ENCODE measurements around the gene KIFC1. TPM values are rescaled to one million over a fixed set of nuclear protein-coding genes. Genes with fewer than 3 reads are reported as not detected.

The KIFC1 gene
- total and polyA plus RNA-seq, 9 of the 15 experiments (the other 6 are each of a cell fraction or from before 2014, with no cell fraction given) = 1.3 to 95.2 (median 76.9) TPM

DNA sequence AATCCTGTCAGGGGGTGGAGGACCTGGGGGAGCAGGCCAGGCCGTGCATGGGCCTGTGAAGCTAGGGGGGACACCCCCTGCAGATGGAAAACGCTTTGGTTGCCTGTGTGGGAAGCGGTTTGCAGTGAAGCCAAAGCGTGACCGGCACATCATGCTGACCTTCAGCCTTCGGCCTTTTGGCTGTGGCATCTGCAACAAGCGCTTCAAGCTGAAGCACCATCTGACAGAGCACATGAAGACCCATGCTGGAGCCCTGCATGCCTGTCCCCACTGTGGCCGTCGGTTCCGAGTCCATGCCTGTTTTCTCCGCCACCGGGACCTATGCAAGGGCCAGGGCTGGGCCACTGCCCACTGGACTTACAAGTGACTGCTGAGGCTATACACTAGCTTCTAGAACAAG, 64.5 kb downstream of the KIFC1 start:
- no peak overlapping the region for H3K4me3 ChIP-seq
- no peak overlapping the region for H3K27ac ChIP-seq (ENCODE audit: extremely low read depth, low read depth, low read length)
- no TSS peak for BruUV-seq (replicated peaks)
- no peaks in the 10 kb centered on the region for H4K20me1 ChIP-seq (replicated peaks; ENCODE audit: control insufficient read depth, insufficient read depth, low read length)
- H2AFZ ChIP-seq (ENCODE audit: low read depth, low read length) = no peak overlapping the region
- DNase-seq (ENCODE audit: extremely low read depth in 1 of 4, low spot score in 3 of 4) (no peak), FAIRE-seq (no peak), ATAC-seq (no peak)
- CTCF ChIA-PET (ENCODE audit: low intra/inter-chr PET ratio) = no interaction called here
- peaks cover 35% of the 10 kb centered on the region for H3K79me2 ChIP-seq (ENCODE audit: control insufficient read depth, insufficient read depth, low read length)
- intact Hi-C loops (cut with micrococcal nuclease) (no loop called here), in situ Hi-C loops (cut with MboI) (no loop called here)
- H3K9ac ChIP-seq (ENCODE audit: insufficient read depth in 1 of 2, low read depth in 2 of 2, low read length in 2 of 2) = peak overlapping the region in 1 of 2 experiments; percentile 95; a peak in 2 of 4 replicates
- H3K9me3 ChIP-seq (replicated peaks; ENCODE audit: control insufficient read depth, insufficient read depth, low read depth, low read length) = no peaks in the 10 kb centered on the region
- no peaks in the 10 kb centered on the region for H3K9me1 ChIP-seq (ENCODE audit: control insufficient read depth, insufficient read depth, low read length)
- H3K4me1 ChIP-seq (replicated peaks in 1 of 2; ENCODE audit: control insufficient read depth in 2 of 2, insufficient read depth in 2 of 2, low read length in 2 of 2) = peaks cover 16 to 20% of the 10 kb centered on the region in 2 experiments
- POLR2A ChIA-PET = no interaction called here
- H3K4me2 ChIP-seq (ENCODE audit: insufficient read depth, low read length) = no peak overlapping the region; the same call in 1 of the 2 replicates
- no peaks in the 10 kb centered on the region for H3K27me3 ChIP-seq (ENCODE audit: control insufficient read depth in 2 of 2, insufficient read depth in 2 of 2, low read length in 2 of 2)
- 97% methylated on average over 12 of the region's 12 CpGs for WGBS (ENCODE audit: insufficient coverage, low coverage, missing lambda C conversion rate)
- peaks cover 27% of the 10 kb centered on the region for H3K36me3 ChIP-seq (ENCODE audit: control insufficient read depth, insufficient read depth, low read length)
- no peak for TF ChIP-seq ELK3 (CRISPR knock-in tag; IDR thresholded peaks at IDR 0.05)
- TF ChIP-seq, protein P1, sequence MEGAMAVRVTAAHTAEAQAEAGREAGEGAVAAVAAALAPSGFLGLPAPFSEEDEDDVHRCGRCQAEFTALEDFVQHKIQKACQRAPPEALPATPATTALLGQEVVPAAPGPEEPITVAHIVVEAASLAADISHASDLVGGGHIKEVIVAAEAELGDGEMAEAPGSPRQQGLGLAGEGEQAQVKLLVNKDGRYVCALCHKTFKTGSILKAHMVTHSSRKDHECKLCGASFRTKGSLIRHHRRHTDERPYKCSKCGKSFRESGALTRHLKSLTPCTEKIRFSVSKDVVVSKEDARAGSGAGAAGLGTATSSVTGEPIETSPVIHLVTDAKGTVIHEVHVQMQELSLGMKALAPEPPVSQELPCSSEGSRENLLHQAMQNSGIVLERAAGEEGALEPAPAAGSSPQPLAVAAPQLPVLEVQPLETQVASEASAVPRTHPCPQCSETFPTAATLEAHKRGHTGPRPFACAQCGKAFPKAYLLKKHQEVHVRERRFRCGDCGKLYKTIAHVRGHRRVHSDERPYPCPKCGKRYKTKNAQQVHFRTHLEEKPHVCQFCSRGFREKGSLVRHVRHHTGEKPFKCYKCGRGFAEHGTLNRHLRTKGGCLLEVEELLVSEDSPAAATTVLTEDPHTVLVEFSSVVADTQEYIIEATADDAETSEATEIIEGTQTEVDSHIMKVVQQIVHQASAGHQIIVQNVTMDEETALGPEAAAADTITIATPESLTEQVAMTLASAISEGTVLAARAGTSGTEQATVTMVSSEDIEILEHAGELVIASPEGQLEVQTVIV (CRISPR knock-in tag; IDR thresholded peaks at IDR 0.05; ENCODE audit: borderline replicate concordance) = no peak
- 0 out of 2 replicates have a peak, but pooled peaks have one; percentile 8 for TF ChIP-seq POLR2AphosphoS5 (IDR thresholded peaks at IDR 0.05; ENCODE audit: control insufficient read depth, insufficient read depth, low read depth, low read length)
- no peak for TF ChIP-seq ZNF707 (CRISPR knock-in tag; conservative IDR thresholded peaks at IDR 0.05)
- no peak for TF ChIP-seq NKRF (IDR thresholded peaks at IDR 0.05; ENCODE audit: borderline replicate concordance)
- peak; percentile 13 for TF ChIP-seq KDM5B (IDR thresholded peaks at IDR 0.05; ENCODE audit: insufficient replicate concordance, low read depth, low read length)
- TF ChIP-seq CEBPG (CRISPR knock-in tag; IDR thresholded peaks at IDR 0.05) = no peak
- no peak for TF ChIP-seq CEBPG (tag; conservative IDR thresholded peaks at IDR 0.05 in 1 of 2, IDR thresholded peaks at IDR 0.05 in 1 of 2)
- TF ChIP-seq, protein P2, sequence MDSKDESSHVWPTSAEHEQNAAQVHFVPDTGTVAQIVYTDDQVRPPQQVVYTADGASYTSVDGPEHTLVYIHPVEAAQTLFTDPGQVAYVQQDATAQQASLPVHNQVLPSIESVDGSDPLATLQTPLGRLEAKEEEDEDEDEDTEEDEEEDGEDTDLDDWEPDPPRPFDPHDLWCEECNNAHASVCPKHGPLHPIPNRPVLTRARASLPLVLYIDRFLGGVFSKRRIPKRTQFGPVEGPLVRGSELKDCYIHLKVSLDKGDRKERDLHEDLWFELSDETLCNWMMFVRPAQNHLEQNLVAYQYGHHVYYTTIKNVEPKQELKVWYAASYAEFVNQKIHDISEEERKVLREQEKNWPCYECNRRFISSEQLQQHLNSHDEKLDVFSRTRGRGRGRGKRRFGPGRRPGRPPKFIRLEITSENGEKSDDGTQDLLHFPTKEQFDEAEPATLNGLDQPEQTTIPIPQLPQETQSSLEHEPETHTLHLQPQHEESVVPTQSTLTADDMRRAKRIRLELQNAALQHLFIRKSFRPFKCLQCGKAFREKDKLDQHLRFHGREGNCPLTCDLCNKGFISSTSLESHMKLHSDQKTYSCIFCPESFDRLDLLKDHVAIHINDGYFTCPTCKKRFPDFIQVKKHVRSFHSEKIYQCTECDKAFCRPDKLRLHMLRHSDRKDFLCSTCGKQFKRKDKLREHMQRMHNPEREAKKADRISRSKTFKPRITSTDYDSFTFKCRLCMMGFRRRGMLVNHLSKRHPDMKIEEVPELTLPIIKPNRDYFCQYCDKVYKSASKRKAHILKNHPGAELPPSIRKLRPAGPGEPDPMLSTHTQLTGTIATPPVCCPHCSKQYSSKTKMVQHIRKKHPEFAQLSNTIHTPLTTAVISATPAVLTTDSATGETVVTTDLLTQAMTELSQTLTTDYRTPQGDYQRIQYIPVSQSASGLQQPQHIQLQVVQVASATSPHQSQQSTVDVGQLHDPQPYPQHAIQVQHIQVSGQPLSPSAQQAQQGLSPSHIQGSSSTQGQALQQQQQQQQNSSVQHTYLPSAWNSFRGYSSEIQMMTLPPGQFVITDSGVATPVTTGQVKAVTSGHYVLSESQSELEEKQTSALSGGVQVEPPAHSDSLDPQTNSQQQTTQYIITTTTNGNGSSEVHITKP (IDR thresholded peaks at IDR 0.05; ENCODE audit: partially characterized antibody) = peak; percentile 31
- TF ChIP-seq RBFOX2 (IDR thresholded peaks at IDR 0.05; ENCODE audit: low read depth, low read length) = peak; percentile 26; the same call in 1 of the 2 replicates
- TF ChIP-seq POLR2A (conservative IDR thresholded peaks at IDR 0.05) = no peak
- TF ChIP-seq ATF1 (CRISPR knock-in tag; IDR thresholded peaks at IDR 0.05) = no peak
- TF ChIP-seq ATF1 (tag; IDR thresholded peaks at IDR 0.05) = no peak
- TF ChIP-seq SMARCB1 (IDR thresholded peaks at IDR 0.05; ENCODE audit: insufficient read length, low read depth) = no peak
